ENCODE measurements around the gene PER1.

Gene PER1

GRCh38 chr17:8147141-8147804 lies 4.9 kb downstream of the PER1 start:
- TF ChIP-seq CTCF (IDR thresholded peaks at IDR 0.05; ENCODE audit: unreplicated experiment in 3 of 3): no peak
- H3K4me3 Mint-ChIP-seq: peak overlapping the region in 1 of 3 experiments; percentile 26
- H3K27ac Mint-ChIP-seq: no peak overlapping the region

GRCh38 chr17:8146381-8147140 lies 5.6 kb downstream of the PER1 start:
- Mint-ChIP-seq H3K9me3 (no peaks in the 10 kb centered on the region), H3K4me3 (peak overlapping the region in 1 of 3 experiments; percentile 26), H3K4me1 (peaks cover 3% of the 10 kb centered on the region), H3K27ac (no peak overlapping the region), H3K27me3 (ENCODE audit: low read depth) (no peaks in the 10 kb centered on the region), H3K36me3 (ENCODE audit: low read depth) (peaks cover 44% of the 10 kb centered on the region)
- no peak for TF ChIP-seq CTCF (IDR thresholded peaks at IDR 0.05; ENCODE audit: unreplicated experiment in 3 of 3)

More at GRCh38 chr17:8147141-8147804, 4.9 kb downstream of the PER1 start:
- H3K27me3 Mint-ChIP-seq (ENCODE audit: low read depth): no peaks in the 10 kb centered on the region
- H3K36me3 Mint-ChIP-seq (ENCODE audit: low read depth): peaks cover 39% of the 10 kb centered on the region
- H3K9me3 Mint-ChIP-seq: no peaks in the 10 kb centered on the region
- peaks cover 6% of the 10 kb centered on the region for H3K4me1 Mint-ChIP-seq

GRCh38 chr17:8145811-8146210 lies 6.4 kb downstream of the PER1 start:
- Mint-ChIP-seq H3K27me3 (ENCODE audit: low read depth) (no peaks in the 10 kb centered on the region), H3K9me3 (no peaks in the 10 kb centered on the region), H3K36me3 (ENCODE audit: low read depth) (peaks cover 51% of the 10 kb centered on the region), H3K27ac (no peak overlapping the region), H3K4me3 (peak overlapping the region in 1 of 3 experiments; percentile 46), H3K4me1 (no peaks in the 10 kb centered on the region)
- no peak for TF ChIP-seq CTCF (IDR thresholded peaks at IDR 0.05; ENCODE audit: unreplicated experiment in 3 of 3)

GRCh38 chr17:8144401-8145231 lies 7.6 kb downstream of the PER1 start:
- Mint-ChIP-seq H3K36me3 (ENCODE audit: low read depth) (peaks cover 51% of the 10 kb centered on the region), H3K27ac (no peak overlapping the region), H3K4me3 (no peak overlapping the region), H3K27me3 (ENCODE audit: low read depth) (no peaks in the 10 kb centered on the region), H3K4me1 (no peaks in the 10 kb centered on the region), H3K9me3 (no peaks in the 10 kb centered on the region)
- TF ChIP-seq CTCF (IDR thresholded peaks at IDR 0.05; ENCODE audit: unreplicated experiment in 3 of 3): no peak

GRCh38 chr17:8143581-8144400 lies 8.4 kb downstream of the PER1 start:
- Mint-ChIP-seq H3K4me3 (no peak overlapping the region), H3K36me3 (ENCODE audit: low read depth) (peaks cover 47% of the 10 kb centered on the region), H3K9me3 (no peaks in the 10 kb centered on the region), H3K27ac (no peak overlapping the region), H3K27me3 (ENCODE audit: low read depth) (no peaks in the 10 kb centered on the region), H3K4me1 (no peaks in the 10 kb centered on the region)
- no peak for TF ChIP-seq CTCF (IDR thresholded peaks at IDR 0.05; ENCODE audit: unreplicated experiment in 3 of 3)

All from nephron (organoid).